Transverse colon (tissue), 4 donors: Measurements from ENCODE around the gene SELENOK. TPM values are rescaled to one million over a fixed set of nuclear protein-coding genes. Genes with fewer than 3 reads are reported as not detected.

Source experiments
- DNase-seq: peaks from one replicate; pipeline ENCODE4 v3.0.0-alpha.2; 2019
- H3K27ac ChIP-seq, 4 donors: fragments of 200-600 bp; sonication (generic); 2 replicates each; pipeline ENCODE4 v1.5.1; 2016 to 2018; ENCODE audit warnings: inconsistent platforms in 4 of 4
- H3K27me3 ChIP-seq: fragments of 200-600 bp; sonication (generic); 2 replicates; pipeline ENCODE4 v1.5.1; 2017; ENCODE audit warnings: inconsistent platforms
- H3K36me3 ChIP-seq, 4 donors: fragments of 200-600 bp; sonication (generic); 2 replicates each; pipeline ENCODE4 v1.5.1; 2017 to 2019; ENCODE audit warnings: inconsistent platforms in 4 of 4
- H3K4me1 ChIP-seq, 4 donors: fragments of 200-600 bp; sonication (generic); 2 replicates each; pipeline ENCODE4 v1.5.1; 2017 to 2020; ENCODE audit warnings: inconsistent platforms in 4 of 4
- H3K4me3 ChIP-seq, 4 donors: fragments of 200-600 bp; sonication (generic); 1 replicate in 1 of 4; 2 replicates in 3 of 4; pipeline versions ENCODE4 v1.5.1 to v1.6.1; 2017 to 2019; ENCODE audit warnings: inconsistent platforms in 4 of 4
- H3K9me3 ChIP-seq, 2 donors: fragments of 200-600 bp; sonication (generic); 2 replicates each; pipeline ENCODE4 v1.5.1; 2017 to 2019; ENCODE audit warnings: inconsistent platforms in 2 of 2
- CTCF ChIP-seq, 5 experiments: fragments of 200-600 bp in 3 of 5; fragments of 450-650 bp in 2 of 5; sonication (generic) in 3 of 5; IDR thresholded peaks; 1 replicate in 2 of 5; 2 replicates in 3 of 5; pipeline ENCODE4 v1.5.1; 2016 to 2017; ENCODE audit warnings: antibody characterized with exemption in 5 of 5, inconsistent platforms in 3 of 5, mild to moderate bottlenecking in 2 of 5, moderate library complexity in 1 of 5
- EP300 ChIP-seq: sonication (generic); formaldehyde crosslinking; IDR thresholded peaks from one replicate; pipeline ENCODE4 v1.6.1; 2017; ENCODE audit warnings: antibody characterized with exemption, low read depth
- POLR2A ChIP-seq: fragments of 450-650 bp; IDR thresholded peaks from one replicate; pipeline ENCODE4 v1.6.1; 2016; ENCODE audit warnings: antibody characterized with exemption, mild to moderate bottlenecking, moderate library complexity
- POLR2AphosphoS5 ChIP-seq, 3 donors: sonication (generic); formaldehyde crosslinking; IDR thresholded peaks; one replicate each; pipeline ENCODE4 v1.6.1; 2016; ENCODE audit warnings: antibody characterized with exemption in 3 of 3
- WGBS, 2 donors: methylation state at CpG; one replicate each; pipeline ENCODE4 v1.1.5; 2018; ENCODE audit warnings: low coverage in 1 of 2; 5-methylcytosine and 5-hydroxymethylcytosine counted together
- in situ Hi-C, 4 donors: fragments of 200-750 bp; cut with MboI; loops; one replicate each; pipeline versions ENCODE4 v1.15.0 to v1.15.1; 2017; ENCODE audit warnings: low sequenced_read_pairs in 3 of 4, low pct_ligation_motif_present in 1 of 4, low pct_unique_long_range_greater_than_20kb in 1 of 4
- intact Hi-C: fragments of 100-400 bp; cut with DNase I; formaldehyde crosslinking; loops from one replicate; pipeline ENCODE4 v1.15.1; 2023; ENCODE audit warnings: low total_unique reads
- total RNA-seq, 4 donors: library from RNA; depleted of rRNA; stranded (reverse); fragments of >200 nt; gene quantifications; one replicate each; pipeline ENCODE4 v1.1.0, GENCODE V29; 2016

SELENOK gene
- total RNA-seq, 4 donors from 2014 or later: 14.6 to 77.4 (median 35.6) TPM

GRCh38 chr3:53860196-53860595 lies 31.5 kb downstream of the SELENOK start:
- 72 to 100% methylated on average over 2 to 4 of the region's 4 CpGs for WGBS, 2 donors
- Histone ChIP-seq H3K9me3 (no peaks in the 10 kb centered on the region), H3K36me3 (peaks cover 0 to 44% (median 15%) of the 10 kb centered on the region in 4 donors), H3K27ac (no peak overlapping the region), H3K4me3 (no peak overlapping the region), H3K27me3 (no peaks in the 10 kb centered on the region), H3K4me1 (no peaks in the 10 kb centered on the region)
- no peak for TF ChIP-seq CTCF (IDR thresholded peaks at IDR 0.05)
- TF ChIP-seq POLR2AphosphoS5 (IDR thresholded peaks at IDR 0.05): no peak
- TF ChIP-seq EP300: no peak
- TF ChIP-seq POLR2A: no peak
- in situ Hi-C loops (no loop called here), intact Hi-C loops (no loop called here)
- DNase-seq: no peak

- Histone ChIP-seq H3K4me3 (no peak overlapping the region), H3K36me3 (peaks cover 0 to 37% (median 11%) of the 10 kb centered on the region in 4 donors), H3K27me3 (no peaks in the 10 kb centered on the region), H3K4me1 (no peaks in the 10 kb centered on the region), H3K27ac (no peak overlapping the region), H3K9me3 (no peaks in the 10 kb centered on the region)
- intact Hi-C loops: no loop called here
- no peak for TF ChIP-seq CTCF (IDR thresholded peaks at IDR 0.05)
- TF ChIP-seq POLR2AphosphoS5 (IDR thresholded peaks at IDR 0.05): no peak
- no peak for TF ChIP-seq POLR2A
- TF ChIP-seq EP300: no peak
- no peak for DNase-seq
- WGBS, 2 donors: 79 to 84% methylated on average over 5 to 6 of the region's 6 CpGs
- in situ Hi-C loops: no loop called here
These were observed 32.5 kb downstream of the SELENOK start for GRCh38 chr3:53859178-53859577.

GRCh38 chr3:53858096-53858741 lies 33.4 kb downstream of the SELENOK start:
- Histone ChIP-seq H3K4me1 (no peaks in the 10 kb centered on the region), H3K27ac (no peak overlapping the region), H3K36me3 (peaks cover 0 to 29% (median 8%) of the 10 kb centered on the region in 4 donors), H3K9me3 (no peaks in the 10 kb centered on the region), H3K27me3 (no peaks in the 10 kb centered on the region), H3K4me3 (no peak overlapping the region)
- intact Hi-C loops: no loop called here
- in situ Hi-C loops: no loop called here
- no peak for DNase-seq
- 81 to 87% methylated on average over 3 to 7 of the region's 7 CpGs for WGBS, 2 donors
- no peak for TF ChIP-seq POLR2AphosphoS5 (IDR thresholded peaks at IDR 0.05)

GRCh38 chr3:53856964-53857363 lies 34.7 kb downstream of the SELENOK start:
- no peaks in the 10 kb centered on the region for H3K9me3 ChIP-seq
- WGBS, 2 donors: 80 to 83% methylated on average over 3 to 7 of the region's 7 CpGs
- no peak for DNase-seq
- H3K27me3 ChIP-seq: no peaks in the 10 kb centered on the region
- H3K36me3 ChIP-seq: peaks cover 0 to 20% (median 5%) of the 10 kb centered on the region in 4 donors
- intact Hi-C loops: no loop called here
- in situ Hi-C loops: no loop called here
- no peak overlapping the region for H3K4me3 ChIP-seq
- H3K27ac ChIP-seq: no peak overlapping the region
- no peaks in the 10 kb centered on the region for H3K4me1 ChIP-seq
- no peak for TF ChIP-seq POLR2A
- no peak for TF ChIP-seq POLR2AphosphoS5 (IDR thresholded peaks at IDR 0.05)
- TF ChIP-seq CTCF (IDR thresholded peaks at IDR 0.05): no peak
- TF ChIP-seq EP300: no peak

- Histone ChIP-seq H3K27me3 (peaks cover 24% of the 10 kb centered on the region), H3K9me3 (no peaks in the 10 kb centered on the region), H3K4me3 (no peak overlapping the region), H3K36me3 (no peaks in the 10 kb centered on the region), H3K27ac (no peak overlapping the region), H3K4me1 (peaks cover 0 to 11% (median 7%) of the 10 kb centered on the region in 4 donors)
- 71 to 100% methylated on average over 1 to 5 of the region's 5 CpGs for WGBS, 2 donors
- TF ChIP-seq CTCF (IDR thresholded peaks at IDR 0.05): no peak
- TF ChIP-seq POLR2AphosphoS5 (IDR thresholded peaks at IDR 0.05): no peak
- TF ChIP-seq POLR2A: no peak
- TF ChIP-seq EP300: no peak
- in situ Hi-C loops (no loop called here), intact Hi-C loops (no loop called here)
- DNase-seq: no peak
These were observed 40.8 kb downstream of the SELENOK start for GRCh38 chr3:53850895-53851294.
